Activated T-helper 9 cell treated with anti-CD3 and anti-CD28 coated beads, Interleukin-2, amount 50 U/mL, for 16 hours (primary cell): ENCODE data around the gene SRL.
A peak's percentile ranks its signal among the peaks of the same experiment; 100 is the strongest.

ENCODE experiments used
- DNase-seq: peaks from one replicate; pipeline ENCODE4 v3.0.0-alpha.2; 2020; ENCODE audit warnings: low read depth

The SRL gene

DNA sequence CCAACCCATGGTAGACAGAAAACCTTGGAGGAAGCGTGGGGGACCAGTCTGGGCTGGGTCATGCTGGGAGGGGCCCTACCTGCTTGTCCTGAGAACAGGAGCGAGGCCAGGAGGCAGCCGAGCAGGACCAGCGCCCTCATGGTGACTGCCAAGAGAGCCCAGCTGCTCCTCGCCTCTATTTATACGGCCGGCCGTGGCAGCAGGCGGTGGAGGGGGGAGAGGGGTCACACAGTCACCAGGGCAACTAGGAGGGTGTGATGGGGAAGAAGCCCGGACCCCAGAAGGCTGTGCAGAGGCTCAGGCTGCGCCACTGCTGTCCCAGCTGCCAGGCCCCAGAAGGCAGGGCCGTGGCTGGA lies at the start of gene SRL:
Gene SRL, minus strand, starts transcription at position 153 of the 356 bp plus-strand sequence. Its CDS starts 13 bp downstream, at position 140.
- no peak for DNase-seq

DNA sequence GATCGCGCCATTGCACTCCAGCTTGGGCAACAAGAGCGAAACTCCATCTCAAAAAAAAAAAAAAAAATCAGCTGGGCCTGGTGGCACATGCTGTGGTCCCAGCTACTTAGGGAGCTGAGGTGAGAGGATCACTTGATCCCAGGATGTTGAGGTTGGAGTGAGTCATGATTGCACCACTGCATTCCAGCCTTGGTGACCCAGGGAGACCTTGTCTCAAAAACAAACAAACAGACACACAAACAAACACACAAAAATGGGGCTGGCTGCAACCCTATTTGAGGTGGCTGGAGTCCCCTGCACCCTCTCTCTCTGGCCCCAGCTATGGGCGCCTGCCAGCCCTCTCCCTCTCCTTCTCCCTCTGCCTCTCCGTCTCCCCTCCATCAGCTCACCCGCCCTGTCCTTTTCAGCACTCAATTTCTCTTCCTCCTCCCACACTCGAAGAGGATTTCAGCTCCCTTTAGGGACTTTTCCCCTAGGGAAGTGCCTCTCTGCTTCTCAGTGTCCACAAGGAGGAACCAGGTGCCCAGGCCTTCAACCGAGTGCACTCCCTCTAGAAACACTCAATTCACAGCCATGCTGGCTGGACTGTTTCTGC lies 48.5 kb upstream of the SRL start:
- DNase-seq: no peak

DNA sequence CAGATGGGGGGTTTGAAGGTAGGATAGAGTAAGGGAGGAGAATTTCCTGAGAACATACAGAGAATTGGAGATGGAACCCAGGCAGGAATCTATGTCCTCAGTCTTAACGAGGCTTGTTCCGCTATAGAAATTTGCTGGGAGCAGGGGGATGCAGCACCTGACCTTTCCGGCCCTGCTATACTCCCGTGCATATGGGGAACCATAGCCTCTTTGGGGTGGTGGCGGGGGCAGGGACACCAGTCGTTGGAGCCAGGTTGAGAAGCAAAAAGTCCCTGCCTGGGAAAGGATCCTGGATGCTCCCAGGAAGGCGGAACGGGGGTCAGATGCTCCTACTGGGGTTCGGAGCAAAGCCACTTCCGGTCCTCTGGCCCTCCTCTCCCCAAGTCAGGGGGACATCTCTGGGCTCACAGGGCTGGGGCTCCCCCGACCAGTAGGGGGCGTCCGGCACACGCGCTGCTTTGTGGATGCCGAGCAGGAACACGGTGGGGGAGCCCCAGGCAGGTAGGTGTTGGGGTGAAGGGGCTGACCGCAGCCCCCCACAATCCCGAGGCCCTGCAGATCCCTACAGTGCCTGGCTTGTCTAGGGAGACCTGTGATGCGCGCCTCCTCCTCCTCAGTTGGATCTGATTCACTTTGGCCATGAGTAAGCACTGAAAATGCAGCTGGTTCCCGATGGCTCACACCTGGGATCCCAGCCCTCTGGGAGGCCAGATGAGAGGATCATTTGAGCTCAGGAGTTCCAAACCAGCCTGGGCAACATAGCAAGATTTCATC lies 46.5 kb upstream of the SRL start:
- peak; percentile 71 for DNase-seq

DNA sequence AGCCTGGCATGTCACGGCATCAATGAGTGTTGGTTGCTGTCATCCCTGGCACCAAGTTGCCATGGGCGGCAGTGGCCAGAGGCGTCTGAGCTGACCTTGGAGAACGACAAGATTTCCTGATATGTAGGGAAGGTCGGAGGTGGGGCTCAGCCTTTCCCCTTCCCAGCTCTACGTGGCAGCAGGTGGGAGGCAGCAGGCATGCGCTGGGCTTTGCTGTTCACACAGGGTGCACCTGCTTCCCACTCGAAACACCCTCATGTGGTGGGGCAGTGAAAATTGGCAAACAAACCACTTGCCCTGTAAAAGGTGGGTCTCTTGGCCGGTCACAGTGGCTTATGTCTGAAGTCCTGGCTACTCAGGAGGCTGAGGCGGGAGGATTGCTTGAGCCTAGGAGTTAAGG lies 43.3 kb upstream of the SRL start:
- no peak for DNase-seq

DNA sequence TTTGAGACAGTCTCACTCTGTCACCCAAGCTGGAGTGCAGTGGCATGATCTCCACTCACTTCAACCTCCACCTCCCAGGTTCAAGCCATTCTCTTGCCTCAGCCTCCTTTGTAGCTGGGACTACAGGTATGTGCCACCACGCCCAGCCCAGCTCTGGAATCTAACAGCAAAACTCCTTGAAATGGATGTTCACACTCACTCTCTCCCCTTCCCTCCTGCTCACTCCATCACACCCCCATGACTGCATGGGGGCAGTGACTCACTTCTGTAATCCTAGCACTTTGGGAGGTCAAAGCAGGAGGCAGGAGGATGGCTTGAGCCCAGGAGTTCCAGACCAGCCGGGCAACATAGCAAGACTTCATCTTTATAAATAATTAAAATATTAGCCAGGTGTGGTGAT lies 42.1 kb upstream of the SRL start:
- no peak for DNase-seq

DNA sequence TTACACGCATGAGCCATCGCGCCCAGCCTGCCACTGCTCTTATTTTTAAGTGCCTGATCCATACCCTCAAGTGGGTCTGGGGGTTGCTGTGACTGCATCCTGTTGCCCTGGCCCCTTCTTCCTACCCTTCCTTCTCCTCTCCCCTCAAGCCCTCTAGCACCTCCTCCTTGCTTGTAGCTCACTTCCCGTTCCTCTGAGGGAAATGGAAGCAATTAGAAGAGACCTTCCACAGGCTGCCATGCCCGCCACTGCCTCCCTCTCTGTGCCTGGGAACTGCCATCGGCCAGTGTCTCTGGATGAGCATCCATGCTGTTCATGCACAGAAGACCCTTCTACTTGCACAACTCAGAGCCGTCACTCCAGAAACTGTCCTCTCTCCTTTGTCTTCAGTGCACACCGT lies 41.6 kb upstream of the SRL start:
- no peak for DNase-seq

DNA sequence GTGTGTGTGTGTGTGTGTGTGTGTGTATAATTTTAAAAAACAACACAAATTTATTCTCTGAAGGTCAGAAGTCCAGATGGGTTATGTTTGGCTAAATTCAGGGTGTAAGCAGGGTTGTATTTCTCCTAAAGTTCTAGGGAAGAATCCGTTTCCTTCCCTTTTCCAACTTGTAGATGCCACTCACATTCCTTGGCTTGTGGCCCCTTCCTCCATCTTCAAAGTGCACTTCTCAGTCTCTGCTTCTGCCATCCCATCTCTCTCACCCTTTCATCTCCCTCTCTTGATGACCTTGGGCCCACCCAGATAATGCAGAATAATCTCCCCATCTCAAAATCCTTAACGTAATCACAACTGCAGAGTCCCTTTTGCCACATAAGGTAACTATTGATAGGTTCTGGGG lies 38.7 kb upstream of the SRL start:
- no peak for DNase-seq

DNA sequence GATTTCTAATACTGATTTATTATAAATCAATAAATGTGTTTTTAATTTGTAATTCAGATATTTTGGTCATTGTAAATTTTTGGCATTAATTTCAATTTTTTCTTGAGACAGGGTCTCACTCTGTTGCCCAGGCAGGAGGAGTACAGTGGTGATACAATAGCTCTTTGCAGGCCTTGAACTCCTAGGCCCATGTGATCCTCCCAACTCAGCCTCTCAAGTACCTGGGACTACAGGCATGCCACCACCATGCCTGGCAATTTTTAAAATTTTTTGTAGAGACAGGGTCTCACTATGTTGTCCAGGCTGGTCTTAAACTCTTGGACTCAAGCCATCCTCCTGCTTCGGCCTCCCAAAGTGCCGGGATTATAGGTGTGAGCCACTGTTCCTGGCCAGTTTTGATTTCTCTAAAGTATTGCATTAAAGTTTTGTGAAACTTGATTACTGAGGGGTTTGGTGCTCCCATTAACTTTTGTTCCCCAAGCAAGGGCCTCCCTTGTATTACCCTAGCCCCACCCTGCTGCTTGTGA lies 36.2 kb upstream of the SRL start:
- no peak for DNase-seq

DNA sequence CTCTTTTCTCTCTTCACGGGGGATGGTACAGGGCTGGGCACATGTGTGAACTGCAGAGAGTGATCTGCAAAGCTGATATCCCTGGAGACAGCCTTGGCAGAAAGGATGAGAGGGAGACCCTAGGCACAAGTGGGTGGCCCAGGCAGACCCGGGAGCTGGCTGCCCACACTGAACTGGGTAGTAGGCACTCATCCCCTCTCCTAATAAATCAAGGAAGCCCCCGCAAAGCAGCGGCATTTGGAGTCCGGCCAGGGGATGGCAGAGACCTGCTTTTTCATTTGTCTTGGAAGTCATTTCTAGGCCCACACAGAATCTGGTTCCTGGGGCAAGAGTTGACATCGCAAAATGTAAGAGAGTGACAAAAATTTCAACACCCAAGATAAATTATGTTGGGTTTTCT lies 34.0 kb upstream of the SRL start:
- DNase-seq: no peak

DNA sequence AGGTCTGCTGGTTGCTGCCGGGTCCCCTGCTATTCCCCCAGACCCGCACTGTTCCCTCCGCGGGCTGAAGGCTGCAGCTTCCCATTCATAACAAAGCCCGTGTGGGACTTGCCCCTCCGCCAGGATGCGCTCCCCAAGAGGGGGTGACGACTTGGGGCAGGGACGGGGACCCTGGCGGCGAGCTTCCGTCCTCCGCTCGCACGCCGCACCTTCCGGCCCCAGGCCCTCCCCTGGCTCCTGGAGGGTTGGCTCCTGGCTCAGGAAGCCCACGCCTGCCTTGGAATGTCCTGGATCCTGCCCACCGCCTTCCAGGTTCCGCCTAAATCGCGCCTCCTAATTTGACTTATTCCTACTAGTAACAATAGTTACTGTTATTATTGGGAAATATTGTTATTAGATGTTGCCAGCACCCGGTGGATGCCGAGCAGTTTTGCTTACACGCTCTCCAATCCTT lies 32.0 kb upstream of the SRL start:
- DNase-seq: peak; percentile 41

DNA sequence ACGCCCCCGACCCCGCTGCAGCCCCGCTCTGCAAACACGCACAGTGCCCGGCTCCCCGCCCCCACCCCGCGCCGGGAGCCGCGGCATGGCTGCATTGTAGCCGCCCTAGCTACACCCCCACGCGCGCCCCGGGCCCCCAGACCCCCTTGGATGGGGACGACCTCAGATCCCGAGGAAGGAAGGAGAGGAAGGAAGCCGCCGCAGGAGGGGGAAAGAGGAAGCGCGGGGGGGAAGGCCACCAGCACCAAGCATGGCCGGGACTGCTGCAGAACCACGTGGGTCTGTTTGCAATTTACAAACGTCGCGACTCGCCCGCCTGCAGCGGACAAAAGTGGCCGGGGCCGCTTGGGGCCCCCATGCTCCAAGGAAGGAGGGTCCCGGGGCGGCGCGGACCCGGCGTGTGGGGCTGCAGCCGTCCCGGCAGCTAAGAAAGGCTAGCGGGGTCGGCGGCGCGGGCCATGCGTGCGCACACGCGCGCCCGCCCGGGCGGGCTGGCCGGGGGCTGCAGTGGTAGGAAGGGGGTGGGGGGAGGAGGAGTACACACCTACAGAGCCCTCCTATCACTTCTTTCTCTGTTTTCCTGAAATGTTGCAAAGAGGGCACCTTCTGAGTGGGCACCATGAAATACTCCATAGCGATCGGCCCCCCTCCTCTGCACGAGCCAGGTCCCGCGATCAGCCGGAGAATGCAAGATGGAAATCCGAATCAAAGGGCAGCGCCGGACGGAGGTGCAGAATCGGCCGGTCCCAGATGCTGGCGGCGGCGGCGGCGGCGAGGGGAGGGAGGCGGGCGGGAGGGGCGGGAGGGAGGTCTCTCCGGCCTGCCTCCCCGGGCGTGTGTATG lies 30.5 kb upstream of the SRL start:
- DNase-seq: no peak

DNA sequence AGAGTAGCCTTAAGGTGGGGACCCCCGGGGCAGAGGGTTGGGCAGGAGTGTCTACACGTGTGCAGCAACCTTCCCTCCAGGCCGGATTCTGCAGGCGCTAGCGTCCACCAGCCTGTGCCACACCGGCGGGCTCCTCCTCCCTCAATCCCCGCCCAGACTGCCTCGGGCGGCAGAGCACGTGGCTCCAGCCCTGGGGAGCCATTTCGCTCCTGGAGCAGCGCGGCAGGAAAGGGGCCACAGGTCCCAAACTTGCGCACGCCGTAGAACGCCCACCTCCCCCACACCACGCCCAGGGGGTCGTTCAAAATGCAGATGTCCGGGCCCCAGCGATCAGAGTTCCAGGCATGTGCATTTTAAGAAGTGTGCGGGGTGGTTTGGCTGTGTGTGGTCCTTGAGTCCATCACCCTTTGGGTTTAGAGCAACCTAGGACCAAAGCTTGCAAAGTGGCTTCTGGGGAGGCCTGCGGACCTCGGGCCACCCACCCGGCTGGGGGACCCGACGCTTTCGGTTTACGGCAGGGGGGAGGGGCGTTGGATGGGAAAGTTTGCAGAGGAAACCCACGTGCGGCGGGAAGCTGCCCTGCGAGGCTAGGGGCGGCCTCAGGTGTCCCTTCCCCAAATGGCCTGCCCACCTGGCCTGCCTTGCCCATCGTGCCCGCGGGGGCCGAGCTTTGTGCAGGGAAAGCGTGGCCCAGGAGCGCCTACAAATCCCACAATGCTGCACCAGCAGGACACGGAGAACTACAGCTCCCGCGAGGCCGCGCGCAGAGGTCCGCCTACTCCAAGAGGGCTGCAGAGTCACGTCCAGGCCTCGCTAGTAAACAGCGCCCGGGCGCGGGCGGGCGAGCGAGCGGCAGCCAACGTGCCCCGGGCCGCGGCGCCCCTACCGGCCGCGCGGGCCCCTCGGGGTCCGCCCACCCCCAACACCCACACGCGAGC lies 29.6 kb upstream of the SRL start:
- DNase-seq: peak; percentile 84

DNA sequence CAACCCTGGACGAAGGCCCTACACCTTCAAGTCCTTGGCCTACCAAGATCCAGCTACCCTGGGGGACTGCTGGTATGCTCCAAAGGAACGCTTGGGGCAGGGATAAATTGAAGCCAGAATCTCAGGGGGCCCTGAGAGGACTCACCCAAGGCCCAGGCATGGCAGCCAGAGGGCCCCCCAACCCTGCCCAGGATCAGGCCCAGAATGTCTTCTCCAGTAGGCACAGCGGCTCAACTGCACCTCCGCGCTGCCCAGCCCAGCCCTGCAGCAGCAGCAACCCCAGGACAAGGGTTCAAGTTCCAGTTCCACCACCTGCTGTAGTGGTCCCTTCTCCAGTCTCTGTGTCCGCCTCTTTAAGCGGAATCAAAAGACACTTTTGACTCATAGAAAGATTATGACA lies 28.7 kb upstream of the SRL start:
- no peak for DNase-seq

DNA sequence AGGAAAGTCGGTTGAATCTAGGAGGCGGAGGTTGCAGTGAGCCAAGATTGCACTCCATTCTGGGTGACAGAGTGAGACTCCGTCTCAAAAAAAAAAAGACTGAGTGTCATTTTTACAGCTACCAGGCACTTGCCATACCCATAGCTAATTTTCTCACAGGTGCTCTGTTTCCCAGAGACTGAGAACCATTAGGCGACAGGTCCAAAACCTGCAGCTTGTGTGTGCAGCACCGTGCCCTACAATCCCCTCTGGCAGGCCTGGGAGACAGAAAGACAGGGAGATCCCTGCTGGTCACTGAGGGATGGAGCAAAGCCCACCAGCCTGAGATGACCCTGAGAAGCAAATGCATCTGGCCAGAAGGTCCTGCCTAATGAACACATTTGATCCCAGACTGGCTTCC lies 28.2 kb upstream of the SRL start:
- DNase-seq: no peak

DNA sequence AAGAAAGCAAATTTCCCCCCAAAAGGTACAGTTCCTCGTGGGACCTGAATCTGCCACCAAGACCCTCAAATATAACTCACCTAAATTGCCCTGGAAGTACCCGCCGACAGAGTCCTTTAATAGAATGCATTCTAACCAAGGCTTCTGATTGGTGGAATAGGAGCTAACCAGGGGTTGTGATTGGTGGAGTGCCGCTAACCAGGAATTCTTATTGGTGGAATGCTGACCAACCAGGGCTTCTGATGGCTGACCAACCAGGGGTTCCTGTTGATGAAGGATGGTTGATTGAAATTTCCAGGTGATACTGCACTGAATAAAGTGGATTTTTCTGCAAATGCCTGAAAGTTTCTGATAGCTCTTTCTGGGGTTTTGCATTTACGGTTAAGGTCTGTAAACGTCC lies 24.5 kb upstream of the SRL start:
- DNase-seq: no peak

DNA sequence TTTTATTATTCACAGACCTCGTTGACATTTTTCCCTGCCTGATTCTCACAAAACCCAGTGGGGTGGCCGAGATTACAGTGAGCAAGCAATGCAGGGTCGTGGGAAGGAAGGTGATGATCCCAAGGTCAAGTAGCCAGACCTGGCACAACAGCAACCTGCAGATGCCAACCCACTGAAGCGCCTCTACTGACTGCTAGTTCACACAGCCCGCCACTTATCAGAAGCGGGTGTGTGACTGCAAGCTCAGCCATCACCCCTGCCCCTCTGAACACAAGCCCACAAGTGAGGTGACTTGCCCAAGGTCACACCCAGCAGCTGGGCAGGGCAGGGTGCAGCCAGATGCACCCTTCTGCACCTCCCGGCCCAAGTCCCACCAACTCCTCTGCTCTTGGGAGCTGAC lies 23.8 kb upstream of the SRL start:
- no peak for DNase-seq

DNA sequence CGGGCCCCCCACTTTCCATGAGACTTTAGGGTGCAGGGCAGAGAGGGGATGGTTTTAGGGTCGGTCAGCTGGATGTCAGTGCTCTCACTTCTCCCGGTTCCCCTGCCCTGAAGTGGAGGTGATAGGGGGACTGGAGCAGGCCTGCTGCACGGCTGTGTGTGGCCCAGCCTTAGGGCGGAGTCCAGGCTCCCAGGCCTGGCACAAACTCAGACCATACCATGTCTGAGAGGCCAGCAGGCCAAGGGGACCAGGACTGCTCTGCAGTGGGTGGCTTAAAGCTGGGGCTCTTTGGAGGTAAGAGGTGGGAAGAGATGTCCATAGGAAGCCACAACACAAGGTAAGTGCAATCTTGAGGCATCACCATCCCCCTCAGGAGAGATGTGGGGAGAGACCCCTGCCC lies 22.7 kb upstream of the SRL start:
- no peak for DNase-seq

DNA sequence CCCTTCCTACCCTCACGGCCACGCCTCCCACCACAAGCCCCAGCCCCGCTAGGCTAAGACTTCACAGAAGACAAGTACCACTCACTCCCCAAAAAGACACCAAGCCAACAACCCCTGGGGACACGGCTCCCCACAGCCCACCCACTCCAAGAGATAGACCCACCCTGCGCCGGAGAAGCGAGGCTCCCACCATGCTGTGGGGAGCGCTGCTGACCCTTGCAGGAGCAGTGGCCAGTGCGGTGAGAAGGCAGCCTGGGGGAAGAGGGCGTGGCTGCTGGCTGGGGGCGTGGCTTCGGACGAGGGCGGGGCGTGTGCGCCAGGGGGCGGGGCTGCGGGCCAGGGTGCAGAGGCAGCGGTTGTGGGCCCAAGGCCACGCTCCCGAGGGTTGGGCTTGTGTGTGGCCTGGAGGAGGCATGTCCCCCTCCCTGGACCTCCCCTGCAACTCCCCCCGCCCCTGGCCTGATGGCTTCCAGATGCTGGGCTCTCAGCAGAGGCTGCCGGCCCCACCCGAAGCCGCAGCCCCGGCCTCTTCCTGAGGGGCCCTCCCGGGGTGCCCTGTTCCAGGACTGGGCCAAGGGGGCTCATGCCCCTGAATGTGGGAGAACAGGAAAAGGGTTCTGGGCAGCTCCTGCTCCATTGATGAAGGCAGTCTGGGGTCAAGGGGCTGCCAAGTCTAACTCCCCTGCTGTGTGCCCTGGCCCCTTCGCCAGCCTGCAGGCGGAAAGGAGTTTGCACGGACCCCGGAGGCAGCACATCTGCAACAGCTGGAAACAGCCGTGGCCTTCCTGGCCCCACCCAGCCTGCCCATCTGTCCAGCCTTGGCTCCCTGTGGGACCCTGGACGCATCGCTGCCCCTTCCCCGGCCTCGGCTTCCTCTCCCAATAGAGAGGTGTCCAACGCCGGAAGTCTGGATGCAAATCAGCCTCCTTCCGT lies 21.9 kb upstream of the SRL start:
- DNase-seq: no peak

DNA sequence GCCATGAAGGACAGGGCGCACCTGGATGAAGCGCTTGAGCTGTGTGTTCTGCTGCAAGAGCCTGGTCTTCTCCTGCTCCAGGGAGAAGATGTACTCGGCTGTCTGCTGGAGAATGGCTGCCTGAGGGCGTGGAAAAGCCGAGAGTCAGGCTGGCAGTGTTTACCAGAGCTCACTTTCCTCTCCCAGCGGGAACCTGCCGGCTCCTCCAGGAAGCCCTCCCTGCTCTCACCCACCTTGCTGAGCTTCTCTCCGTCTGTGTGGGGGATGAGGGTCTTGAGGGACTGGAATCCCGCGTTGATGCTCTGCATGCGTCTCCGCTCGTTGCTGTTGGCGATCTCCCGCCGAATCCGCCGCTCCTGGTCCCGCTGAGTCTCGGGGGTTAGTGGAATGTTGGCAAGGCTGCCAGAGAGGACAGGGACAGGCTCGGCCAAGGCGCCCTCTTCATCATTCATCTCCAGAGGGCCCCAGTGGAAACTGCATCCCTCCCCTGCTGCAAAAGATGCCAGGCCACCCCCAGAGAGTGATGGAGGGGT lies 20.5 kb upstream of the SRL start:
- no peak for DNase-seq

DNA sequence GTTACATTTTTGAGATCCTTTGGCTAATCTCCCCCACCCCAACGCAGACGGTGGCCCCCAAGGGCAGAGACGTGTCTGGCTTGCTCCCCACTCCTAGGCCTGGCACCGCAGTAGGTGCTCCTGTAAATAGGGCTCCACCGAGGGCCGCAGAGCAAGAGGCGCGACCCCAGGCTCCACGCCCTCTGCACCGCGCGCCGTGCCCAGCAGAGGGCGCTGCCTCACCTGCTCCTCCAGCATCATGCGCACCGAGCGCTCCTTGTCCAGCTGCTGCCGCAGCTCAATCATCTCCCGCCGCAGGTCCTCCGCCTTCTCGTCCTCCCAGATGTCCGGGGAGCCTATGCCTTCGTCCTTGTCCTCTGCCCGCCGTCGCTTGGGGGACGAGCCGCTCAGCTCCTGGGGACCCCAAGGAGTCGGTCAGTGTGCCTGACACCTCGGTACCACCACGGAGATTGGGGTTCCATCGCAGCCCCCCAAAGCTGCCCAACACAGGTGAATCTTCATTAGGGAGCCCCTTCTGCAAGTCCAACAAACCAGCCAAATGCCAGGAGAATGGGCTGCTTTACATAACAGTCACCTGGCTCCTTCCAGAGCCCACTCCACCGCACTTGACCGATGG lies 19.8 kb upstream of the SRL start:
- no peak for DNase-seq
